ENCODE measurements around the gene GLUL.

GRCh38 chr1:182405578-182405977 is 14.0 kb upstream of the GLUL start:
- TF ChIP-seq YY1 (IDR thresholded peaks at IDR 0.05; ENCODE audit: extremely low read depth, insufficient replicate concordance, low read depth, low read length) (no peak), JUND (IDR thresholded peaks at IDR 0.05) (no peak), ZNF274 (IDR thresholded peaks at IDR 0.05; ENCODE audit: low read depth, low read length) (no peak)
- TF ChIP-seq, protein P1, sequence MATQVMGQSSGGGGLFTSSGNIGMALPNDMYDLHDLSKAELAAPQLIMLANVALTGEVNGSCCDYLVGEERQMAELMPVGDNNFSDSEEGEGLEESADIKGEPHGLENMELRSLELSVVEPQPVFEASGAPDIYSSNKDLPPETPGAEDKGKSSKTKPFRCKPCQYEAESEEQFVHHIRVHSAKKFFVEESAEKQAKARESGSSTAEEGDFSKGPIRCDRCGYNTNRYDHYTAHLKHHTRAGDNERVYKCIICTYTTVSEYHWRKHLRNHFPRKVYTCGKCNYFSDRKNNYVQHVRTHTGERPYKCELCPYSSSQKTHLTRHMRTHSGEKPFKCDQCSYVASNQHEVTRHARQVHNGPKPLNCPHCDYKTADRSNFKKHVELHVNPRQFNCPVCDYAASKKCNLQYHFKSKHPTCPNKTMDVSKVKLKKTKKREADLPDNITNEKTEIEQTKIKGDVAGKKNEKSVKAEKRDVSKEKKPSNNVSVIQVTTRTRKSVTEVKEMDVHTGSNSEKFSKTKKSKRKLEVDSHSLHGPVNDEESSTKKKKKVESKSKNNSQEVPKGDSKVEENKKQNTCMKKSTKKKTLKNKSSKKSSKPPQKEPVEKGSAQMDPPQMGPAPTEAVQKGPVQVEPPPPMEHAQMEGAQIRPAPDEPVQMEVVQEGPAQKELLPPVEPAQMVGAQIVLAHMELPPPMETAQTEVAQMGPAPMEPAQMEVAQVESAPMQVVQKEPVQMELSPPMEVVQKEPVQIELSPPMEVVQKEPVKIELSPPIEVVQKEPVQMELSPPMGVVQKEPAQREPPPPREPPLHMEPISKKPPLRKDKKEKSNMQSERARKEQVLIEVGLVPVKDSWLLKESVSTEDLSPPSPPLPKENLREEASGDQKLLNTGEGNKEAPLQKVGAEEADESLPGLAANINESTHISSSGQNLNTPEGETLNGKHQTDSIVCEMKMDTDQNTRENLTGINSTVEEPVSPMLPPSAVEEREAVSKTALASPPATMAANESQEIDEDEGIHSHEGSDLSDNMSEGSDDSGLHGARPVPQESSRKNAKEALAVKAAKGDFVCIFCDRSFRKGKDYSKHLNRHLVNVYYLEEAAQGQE (IDR thresholded peaks at IDR 0.05; ENCODE audit: low read depth), result no peak
- TF ChIP-seq, protein P2, sequence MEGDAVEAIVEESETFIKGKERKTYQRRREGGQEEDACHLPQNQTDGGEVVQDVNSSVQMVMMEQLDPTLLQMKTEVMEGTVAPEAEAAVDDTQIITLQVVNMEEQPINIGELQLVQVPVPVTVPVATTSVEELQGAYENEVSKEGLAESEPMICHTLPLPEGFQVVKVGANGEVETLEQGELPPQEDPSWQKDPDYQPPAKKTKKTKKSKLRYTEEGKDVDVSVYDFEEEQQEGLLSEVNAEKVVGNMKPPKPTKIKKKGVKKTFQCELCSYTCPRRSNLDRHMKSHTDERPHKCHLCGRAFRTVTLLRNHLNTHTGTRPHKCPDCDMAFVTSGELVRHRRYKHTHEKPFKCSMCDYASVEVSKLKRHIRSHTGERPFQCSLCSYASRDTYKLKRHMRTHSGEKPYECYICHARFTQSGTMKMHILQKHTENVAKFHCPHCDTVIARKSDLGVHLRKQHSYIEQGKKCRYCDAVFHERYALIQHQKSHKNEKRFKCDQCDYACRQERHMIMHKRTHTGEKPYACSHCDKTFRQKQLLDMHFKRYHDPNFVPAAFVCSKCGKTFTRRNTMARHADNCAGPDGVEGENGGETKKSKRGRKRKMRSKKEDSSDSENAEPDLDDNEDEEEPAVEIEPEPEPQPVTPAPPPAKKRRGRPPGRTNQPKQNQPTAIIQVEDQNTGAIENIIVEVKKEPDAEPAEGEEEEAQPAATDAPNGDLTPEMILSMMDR (IDR thresholded peaks at IDR 0.05 in 2 of 3, conservative IDR thresholded peaks at IDR 0.05 in 1 of 3; ENCODE audit: borderline replicate concordance in 1 of 3, insufficient read depth in 1 of 3, low read depth in 2 of 3, low read length in 2 of 3), result no peak
